HCT116 (cell line): ENCODE results near the gene SLC43A3. TPM values are rescaled to one million over a fixed set of nuclear protein-coding genes. Genes with fewer than 3 reads are reported as not detected.

ENCODE experiments used
- ATAC-seq: fragments of 200-7000 bp; cut with Tn5 transposase; 2 replicates; pipeline ENCODE4 v1.9.1; 2020; ENCODE audit warnings: mild to moderate bottlenecking, moderate library complexity
- BruUV-seq: library from RNA; stranded (reverse); fragments of 400-500 nt; replicated peaks from 2 replicates; lab custom pipeline; 2021; lab: Mats Ljungman, UMichigan
- CTCF ChIA-PET: fragments of 300-600 bp; sonication (Branson Sonifier 250); formaldehyde crosslinking; loops from one replicate; lab custom pipeline; 2021; ENCODE audit warnings: antibody characterized with exemption; lab: Charles Lee
- POLR2A ChIA-PET: fragments of 300-600, 350-600 bp; sonication (Branson Sonifier 250); formaldehyde crosslinking; loops from one replicate; lab custom pipeline; 2021; ENCODE audit warnings: antibody characterized with exemption; lab: Charles Lee
- RAD21 ChIA-PET, 2 experiments: fragments of 300-600 bp; sonication (Branson Sonifier 250); formaldehyde crosslinking; loops; one replicate each; lab custom pipeline; 2023; ENCODE audit warnings: low total read pairs in 2 of 2; ENCODE audit not compliant: uncharacterized antibody in 2 of 2, unreplicated experiment in 2 of 2, low non-redundant PET in 1 of 2; lab: Charles Lee
- DNase-seq: peaks from one replicate; pipeline ENCODE4 v3.0.0-alpha.2; 2010; ENCODE audit warnings: low read depth, low spot score
- H2AFZ ChIP-seq: fragments of 200-600 bp; shearing (Covaris generic), sonication (generic); 2 replicates; pipeline ENCODE4 v1.6.1; 2017; ENCODE audit warnings: low read depth, mixed run types, mixed read lengths, antibody characterized with exemption, low read length; ENCODE audit not compliant: poor library complexity, severe bottlenecking
- H3K27ac ChIP-seq: 2 replicates; pipeline ENCODE4 v1.5.1; 2012; ENCODE audit warnings: low read depth, low read length
- H3K27me3 ChIP-seq: fragments of 200-600 bp; sonication (generic); 2 replicates; pipeline ENCODE4 v1.6.1; 2016; ENCODE audit warnings: mixed run types, low read length, mixed read lengths; ENCODE audit not compliant: insufficient read depth
- H3K36me3 ChIP-seq, 2 experiments: fragments of 200-500 bp in 1 of 2; fragments of 200-600 bp in 1 of 2; sonication (Bioruptor generic) in 1 of 2; sonication (generic) in 1 of 2; 2 replicates each; pipeline versions ENCODE4 v1.5.1 to v1.6.1; 2014 to 2016; ENCODE audit warnings: low read length in 2 of 2, inconsistent platforms in 1 of 2, mixed read lengths in 1 of 2, mixed run types in 1 of 2; ENCODE audit not compliant: insufficient read depth in 2 of 2, control insufficient read depth in 1 of 2
- H3K4me1 ChIP-seq, 2 experiments: fragments of 200-600 bp in 1 of 2; sonication (generic) in 1 of 2; 2 replicates each; pipeline versions ENCODE4 v1.5.1 to v1.6.1; 2012 to 2017; ENCODE audit warnings: low read length in 2 of 2, inconsistent platforms in 1 of 2, mild to moderate bottlenecking in 1 of 2, mixed read lengths in 1 of 2, mixed run types in 1 of 2, moderate library complexity in 1 of 2; ENCODE audit not compliant: insufficient read depth in 2 of 2, control insufficient read depth in 1 of 2
- H3K4me2 ChIP-seq: fragments of 200-600 bp; sonication (generic); 2 replicates; pipeline ENCODE4 v1.6.1; 2017; ENCODE audit warnings: mixed run types, low read length, mixed read lengths
- H3K4me3 ChIP-seq, 2 experiments: fragments of 200-600 bp in 1 of 2; sonication (generic) in 1 of 2; replicated peaks in 1 of 2; 2 replicates each; pipeline ENCODE4 v1.5.1; 2011 to 2016; ENCODE audit warnings: low read length in 2 of 2, control low read depth in 1 of 2, low read depth in 1 of 2, mild to moderate bottlenecking in 1 of 2, mixed read lengths in 1 of 2, mixed run types in 1 of 2
- H3K79me2 ChIP-seq: fragments of 200-600 bp; sonication (generic); 2 replicates; pipeline ENCODE4 v1.6.1; 2017; ENCODE audit warnings: mild to moderate bottlenecking, mixed run types, low read length, moderate library complexity, mixed read lengths; ENCODE audit not compliant: insufficient read depth
- H3K9ac ChIP-seq: fragments of 200-600 bp; sonication (generic); 2 replicates; pipeline ENCODE4 v1.6.1; 2016; ENCODE audit warnings: low read length, mixed read lengths
- H3K9me2 ChIP-seq: fragments of 200-600 bp; sonication (generic), shearing (Covaris generic); 2 replicates; pipeline ENCODE4 v1.6.1; 2017; ENCODE audit warnings: mixed run types, mild to moderate bottlenecking, moderate library complexity; ENCODE audit not compliant: insufficient read depth
- H3K9me3 ChIP-seq, 2 experiments: fragments of 200-500 bp in 1 of 2; fragments of 200-600 bp in 1 of 2; sonication (Bioruptor generic) in 1 of 2; sonication (generic) in 1 of 2; 2 replicates each; pipeline ENCODE4 v1.6.1; 2014 to 2017; ENCODE audit warnings: low read length in 2 of 2, mixed read lengths in 2 of 2, inconsistent platforms in 1 of 2, low read depth in 1 of 2, mild to moderate bottlenecking in 1 of 2, mixed run types in 1 of 2, moderate library complexity in 1 of 2; ENCODE audit not compliant: control insufficient read depth in 1 of 2, insufficient read depth in 1 of 2
- H4K20me1 ChIP-seq: fragments of 200-600 bp; sonication (generic), shearing (Covaris generic); 2 replicates; pipeline ENCODE4 v1.6.1; 2017; ENCODE audit warnings: mixed run types, mild to moderate bottlenecking, moderate library complexity; ENCODE audit not compliant: insufficient read depth
- FOSL1 ChIP-seq: IDR thresholded peaks from 2 replicates; pipeline ENCODE4 v1.6.1; 2012; ENCODE audit warnings: low read depth
- JUND ChIP-seq: IDR thresholded peaks from 2 replicates; pipeline ENCODE4 v1.6.1; 2012
- SRF ChIP-seq: IDR thresholded peaks from 2 replicates; pipeline ENCODE4 v1.6.1; 2012; ENCODE audit warnings: low read depth
- intact Hi-C: fragments of 100-400 bp; cut with micrococcal nuclease; formaldehyde crosslinking; loops from 2 replicates; pipeline ENCODE4 v1.10.0; 2022
- total RNA-seq: library from RNA; stranded (reverse); gene quantifications from one replicate; pipeline ENCODE4 v1.2.1, GENCODE V29; 2021; ENCODE audit not compliant: unreplicated experiment
- TF ChIP-seq, protein P1 (sequence below): IDR thresholded peaks from 2 replicates; pipeline ENCODE4 v1.6.1; 2011; ENCODE audit warnings: mild to moderate bottlenecking, low read length, moderate library complexity; ENCODE audit not compliant: insufficient replicate concordance; ENCODE audit errors: extremely low read depth
- TF ChIP-seq, protein P2 (sequence below), 3 experiments: fragments of 200-600 bp in 1 of 3; sonication (generic) in 1 of 3; IDR thresholded peaks in 2 of 3; conservative IDR thresholded peaks in 1 of 3; 2 replicates each; pipeline ENCODE4 v1.5.1; 2012 to 2017; ENCODE audit warnings: low read depth in 2 of 3, low read length in 2 of 3, antibody characterized with exemption in 1 of 3, borderline replicate concordance in 1 of 3, control low read depth in 1 of 3, mild to moderate bottlenecking in 1 of 3, mixed read lengths in 1 of 3, mixed run types in 1 of 3, moderate library complexity in 1 of 3; ENCODE audit not compliant: insufficient read depth in 1 of 3

The SLC43A3 gene
- total RNA-seq, 1 experiment from 2014 or later: 36.9 TPM

DNA sequence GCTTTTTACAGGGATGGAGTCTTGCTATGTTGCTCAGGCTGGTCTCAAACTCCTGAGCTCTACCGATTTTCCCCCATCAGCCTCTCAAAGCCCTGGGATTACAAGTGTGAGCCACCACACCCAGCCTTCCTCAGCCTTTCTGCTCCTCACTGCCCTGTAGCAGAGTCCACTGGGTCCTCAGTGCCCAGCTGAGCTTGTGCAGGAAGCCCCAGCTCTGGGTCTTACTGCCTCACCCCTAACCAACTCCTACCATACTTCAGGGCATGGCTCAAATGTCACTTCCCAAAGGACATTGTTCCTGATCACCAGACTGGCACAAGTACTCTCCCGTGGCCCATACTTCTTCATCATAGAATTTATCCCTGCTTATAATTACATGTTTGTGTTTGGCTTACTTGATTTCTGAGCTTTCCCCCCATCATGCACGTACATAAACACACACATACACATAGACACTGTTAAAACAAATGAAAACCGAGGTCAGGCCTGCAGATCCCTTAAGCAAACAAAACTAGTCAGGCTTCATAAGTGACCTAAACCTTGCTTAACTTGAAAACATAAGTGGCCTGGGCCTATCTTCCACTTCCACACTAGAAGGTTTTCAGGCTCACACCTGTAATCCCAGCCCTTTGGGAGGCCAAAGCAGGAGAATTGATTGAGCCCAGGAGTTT is 14.0 kb upstream of the SLC43A3 start:
- no TSS peak for BruUV-seq
- no peaks in the 10 kb centered on the region for H3K9me3 ChIP-seq
- no peak for DNase-seq
- no peaks in the 10 kb centered on the region for H3K9me2 ChIP-seq
- RAD21 ChIA-PET: no interaction called here
- H3K27ac ChIP-seq: no peak overlapping the region
- intact Hi-C loops: no loop called here
- POLR2A ChIA-PET: no interaction called here
- H3K4me3 ChIP-seq: no peak overlapping the region
- H4K20me1 ChIP-seq: no peaks in the 10 kb centered on the region
- H3K27me3 ChIP-seq: no peaks in the 10 kb centered on the region
- H3K79me2 ChIP-seq: no peaks in the 10 kb centered on the region
- no peak overlapping the region for H3K4me2 ChIP-seq
- H2AFZ ChIP-seq: no peak overlapping the region
- no peak for TF ChIP-seq JUND
- TF ChIP-seq FOSL1: no peak
- TF ChIP-seq SRF: no peak
- TF ChIP-seq, protein P1, sequence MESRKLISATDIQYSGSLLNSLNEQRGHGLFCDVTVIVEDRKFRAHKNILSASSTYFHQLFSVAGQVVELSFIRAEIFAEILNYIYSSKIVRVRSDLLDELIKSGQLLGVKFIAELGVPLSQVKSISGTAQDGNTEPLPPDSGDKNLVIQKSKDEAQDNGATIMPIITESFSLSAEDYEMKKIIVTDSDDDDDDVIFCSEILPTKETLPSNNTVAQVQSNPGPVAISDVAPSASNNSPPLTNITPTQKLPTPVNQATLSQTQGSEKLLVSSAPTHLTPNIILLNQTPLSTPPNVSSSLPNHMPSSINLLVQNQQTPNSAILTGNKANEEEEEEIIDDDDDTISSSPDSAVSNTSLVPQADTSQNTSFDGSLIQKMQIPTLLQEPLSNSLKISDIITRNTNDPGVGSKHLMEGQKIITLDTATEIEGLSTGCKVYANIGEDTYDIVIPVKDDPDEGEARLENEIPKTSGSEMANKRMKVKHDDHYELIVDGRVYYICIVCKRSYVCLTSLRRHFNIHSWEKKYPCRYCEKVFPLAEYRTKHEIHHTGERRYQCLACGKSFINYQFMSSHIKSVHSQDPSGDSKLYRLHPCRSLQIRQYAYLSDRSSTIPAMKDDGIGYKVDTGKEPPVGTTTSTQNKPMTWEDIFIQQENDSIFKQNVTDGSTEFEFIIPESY: no peak
- TF ChIP-seq, protein P2, sequence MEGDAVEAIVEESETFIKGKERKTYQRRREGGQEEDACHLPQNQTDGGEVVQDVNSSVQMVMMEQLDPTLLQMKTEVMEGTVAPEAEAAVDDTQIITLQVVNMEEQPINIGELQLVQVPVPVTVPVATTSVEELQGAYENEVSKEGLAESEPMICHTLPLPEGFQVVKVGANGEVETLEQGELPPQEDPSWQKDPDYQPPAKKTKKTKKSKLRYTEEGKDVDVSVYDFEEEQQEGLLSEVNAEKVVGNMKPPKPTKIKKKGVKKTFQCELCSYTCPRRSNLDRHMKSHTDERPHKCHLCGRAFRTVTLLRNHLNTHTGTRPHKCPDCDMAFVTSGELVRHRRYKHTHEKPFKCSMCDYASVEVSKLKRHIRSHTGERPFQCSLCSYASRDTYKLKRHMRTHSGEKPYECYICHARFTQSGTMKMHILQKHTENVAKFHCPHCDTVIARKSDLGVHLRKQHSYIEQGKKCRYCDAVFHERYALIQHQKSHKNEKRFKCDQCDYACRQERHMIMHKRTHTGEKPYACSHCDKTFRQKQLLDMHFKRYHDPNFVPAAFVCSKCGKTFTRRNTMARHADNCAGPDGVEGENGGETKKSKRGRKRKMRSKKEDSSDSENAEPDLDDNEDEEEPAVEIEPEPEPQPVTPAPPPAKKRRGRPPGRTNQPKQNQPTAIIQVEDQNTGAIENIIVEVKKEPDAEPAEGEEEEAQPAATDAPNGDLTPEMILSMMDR (IDR thresholded peaks at IDR 0.05 in 2 of 3, conservative IDR thresholded peaks at IDR 0.05 in 1 of 3; ENCODE audit: borderline replicate concordance in 1 of 3, insufficient read depth in 1 of 3, low read depth in 2 of 3, low read length in 2 of 3): no peak
- no peak for ATAC-seq
- H3K4me1 ChIP-seq: peaks cover 0 to 10% of the 10 kb centered on the region in 2 experiments; a peak in 2 of 4 replicates
- CTCF ChIA-PET: no interaction called here
- no peak overlapping the region for H3K9ac ChIP-seq
- H3K36me3 ChIP-seq: no peaks in the 10 kb centered on the region
